GM21526 (cell line): ENCODE data around the gene MAU2.
A peak's percentile ranks its signal among the peaks of the same experiment; 100 is the strongest.

Experiments used
- ATAC-seq: cut with Tn5 transposase; IDR thresholded peaks from one replicate; pipeline ENCODE4 v1.9.1; 2021; ENCODE audit warnings: moderate library complexity; ENCODE audit not compliant: unreplicated experiment, low FRiP score

Gene MAU2, protein sequence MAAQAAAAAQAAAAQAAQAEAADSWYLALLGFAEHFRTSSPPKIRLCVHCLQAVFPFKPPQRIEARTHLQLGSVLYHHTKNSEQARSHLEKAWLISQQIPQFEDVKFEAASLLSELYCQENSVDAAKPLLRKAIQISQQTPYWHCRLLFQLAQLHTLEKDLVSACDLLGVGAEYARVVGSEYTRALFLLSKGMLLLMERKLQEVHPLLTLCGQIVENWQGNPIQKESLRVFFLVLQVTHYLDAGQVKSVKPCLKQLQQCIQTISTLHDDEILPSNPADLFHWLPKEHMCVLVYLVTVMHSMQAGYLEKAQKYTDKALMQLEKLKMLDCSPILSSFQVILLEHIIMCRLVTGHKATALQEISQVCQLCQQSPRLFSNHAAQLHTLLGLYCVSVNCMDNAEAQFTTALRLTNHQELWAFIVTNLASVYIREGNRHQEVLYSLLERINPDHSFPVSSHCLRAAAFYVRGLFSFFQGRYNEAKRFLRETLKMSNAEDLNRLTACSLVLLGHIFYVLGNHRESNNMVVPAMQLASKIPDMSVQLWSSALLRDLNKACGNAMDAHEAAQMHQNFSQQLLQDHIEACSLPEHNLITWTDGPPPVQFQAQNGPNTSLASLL

GRCh38 chr19:19320361-19321140 lies at the start of gene MAU2, which contains the start of gene SUGP1:
MAU2 (plus strand) TSS chr19:19320829; CDS start chr19:19320860, 31 bp downstream.
SUGP1 (minus strand) TSS chr19:19320509; CDS start chr19:19320496, 13 bp downstream.
- peak; percentile 71 for ATAC-seq

DNA sequence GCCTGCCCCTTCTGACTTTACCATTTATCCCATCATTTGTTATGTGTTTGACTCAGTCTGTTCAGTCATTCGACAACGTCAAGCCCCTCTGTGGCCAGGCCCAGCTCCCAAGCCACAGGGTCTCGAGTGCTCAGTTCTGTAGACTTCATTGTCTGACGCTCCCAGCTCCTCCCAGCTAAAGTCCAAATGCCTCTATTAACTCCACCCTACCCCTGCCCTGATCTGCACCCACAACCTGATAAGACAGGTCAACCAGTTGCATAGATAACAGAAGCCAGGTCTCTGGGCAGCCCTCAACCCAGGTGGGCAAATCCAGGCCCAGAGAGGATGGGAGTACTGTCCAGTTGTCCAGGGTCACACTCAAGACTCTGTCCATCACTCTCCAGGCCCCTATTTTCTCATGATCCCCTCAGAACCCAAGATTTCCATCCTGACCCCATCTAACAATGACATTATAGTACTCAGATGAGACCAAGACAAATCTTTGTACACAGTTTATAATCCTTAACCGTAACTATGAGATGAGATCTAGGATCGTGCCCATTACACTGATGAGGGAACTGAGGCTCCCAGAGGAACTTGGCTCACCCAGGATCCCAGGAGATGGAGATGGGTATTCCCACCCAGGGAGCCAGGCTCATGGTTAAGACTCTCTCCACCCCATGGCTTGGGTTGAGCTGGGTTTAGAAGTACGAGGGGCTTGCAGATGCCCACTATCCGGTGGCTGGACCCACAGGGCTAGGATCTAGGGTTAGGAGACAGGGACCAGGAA lies 48.6 kb upstream of the MAU2 start:
- no peak for ATAC-seq

- no peak for ATAC-seq
Measured at GRCh38 chr19:19274146-19274545, 46.5 kb upstream of the MAU2 start.

- ATAC-seq: no peak
Measured at GRCh38 chr19:19274716-19275565, 45.7 kb upstream of the MAU2 start.

- ATAC-seq: no peak
Measured at GRCh38 chr19:19276386-19276785, 44.2 kb upstream of the MAU2 start.

DNA sequence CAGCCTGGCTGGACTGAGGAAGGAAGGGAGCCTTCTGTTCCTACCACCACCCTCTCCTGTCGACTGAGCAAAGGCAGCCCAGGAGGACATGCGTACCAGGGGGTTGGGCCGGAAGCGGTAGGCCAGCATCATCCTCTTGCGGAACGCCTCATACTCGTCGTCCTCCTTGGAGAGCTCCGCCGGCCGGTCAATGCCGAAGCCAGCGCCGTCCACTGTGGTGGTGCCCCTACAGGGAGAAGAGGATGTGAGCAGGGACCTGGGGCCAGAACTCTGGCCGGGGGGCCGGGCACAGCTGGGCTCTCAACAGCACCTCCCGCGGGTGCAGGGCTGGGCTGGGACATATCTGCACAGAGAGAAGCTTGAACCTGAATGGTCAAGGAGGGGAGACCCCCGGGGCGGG lies 43.8 kb upstream of the MAU2 start:
- ATAC-seq: no peak

DNA sequence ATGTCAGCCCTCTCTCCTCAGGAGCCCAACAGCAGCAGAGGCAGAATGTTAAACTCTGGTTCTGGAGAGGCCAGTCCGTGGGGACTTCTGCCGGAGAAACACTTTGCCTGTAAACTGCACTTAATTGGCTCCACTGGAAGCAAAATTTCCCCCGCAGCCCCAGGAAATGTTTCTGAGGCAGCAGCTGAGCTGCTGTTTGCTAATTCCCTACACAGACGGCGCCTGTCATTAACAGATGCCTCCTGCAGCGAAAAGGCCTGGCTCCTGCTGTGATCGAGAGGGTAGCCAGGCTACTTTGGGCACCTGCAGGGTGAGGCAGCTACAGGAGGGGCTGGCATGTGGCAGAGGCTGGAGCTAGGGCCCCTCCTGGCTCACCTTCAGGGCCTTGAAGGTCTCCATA lies 42.3 kb upstream of the MAU2 start:
- ATAC-seq: no peak

DNA sequence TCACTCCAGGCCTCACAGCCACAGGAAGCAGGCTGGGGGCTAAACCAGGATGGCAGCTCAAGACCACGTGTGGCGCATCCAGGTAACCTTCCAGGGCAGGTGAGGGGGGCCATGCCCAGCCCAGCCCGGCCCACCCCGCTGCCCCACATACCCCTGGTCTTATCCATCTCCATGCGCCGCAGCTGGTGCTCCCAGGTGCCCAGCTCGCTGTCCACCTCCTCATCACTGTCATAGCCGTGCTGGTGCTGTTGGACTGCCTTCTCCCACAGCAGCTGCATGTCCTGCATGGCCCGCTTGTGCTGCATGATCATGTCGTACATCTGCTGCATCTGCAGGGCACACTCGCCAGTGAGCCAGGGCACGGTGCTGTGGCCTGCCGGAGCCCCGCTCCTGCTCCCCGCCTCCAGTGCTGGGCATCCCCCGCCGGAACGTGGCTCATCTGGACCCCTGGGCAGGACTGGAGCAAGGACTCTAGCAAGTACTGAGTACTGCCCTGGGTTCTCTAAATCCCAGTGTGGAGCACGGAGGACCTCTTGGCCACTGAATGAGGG lies 41.5 kb upstream of the MAU2 start:
- no peak for ATAC-seq

DNA sequence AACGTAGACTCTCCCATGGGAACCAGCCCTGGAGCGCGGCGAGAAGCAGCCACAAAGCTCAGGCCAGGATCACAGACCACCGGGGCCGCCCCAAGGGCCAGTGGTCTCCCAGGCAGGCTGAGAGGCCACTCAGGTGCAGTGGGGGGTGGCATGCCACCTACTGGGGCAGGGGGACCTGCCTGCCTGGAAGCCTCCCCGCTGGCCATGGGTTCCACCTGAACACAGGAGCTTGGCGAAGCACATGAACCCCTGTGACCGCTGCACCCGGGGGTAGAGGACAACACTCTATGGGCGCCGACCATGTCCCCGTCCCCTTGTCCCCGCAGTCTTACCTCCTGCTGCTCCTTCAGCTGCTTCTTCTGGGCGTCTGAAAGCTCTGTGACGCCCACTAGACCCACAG lies 40.8 kb upstream of the MAU2 start:
- ATAC-seq: no peak

- ATAC-seq: no peak
Measured at GRCh38 chr19:19280561-19280960, 40.1 kb upstream of the MAU2 start.

DNA sequence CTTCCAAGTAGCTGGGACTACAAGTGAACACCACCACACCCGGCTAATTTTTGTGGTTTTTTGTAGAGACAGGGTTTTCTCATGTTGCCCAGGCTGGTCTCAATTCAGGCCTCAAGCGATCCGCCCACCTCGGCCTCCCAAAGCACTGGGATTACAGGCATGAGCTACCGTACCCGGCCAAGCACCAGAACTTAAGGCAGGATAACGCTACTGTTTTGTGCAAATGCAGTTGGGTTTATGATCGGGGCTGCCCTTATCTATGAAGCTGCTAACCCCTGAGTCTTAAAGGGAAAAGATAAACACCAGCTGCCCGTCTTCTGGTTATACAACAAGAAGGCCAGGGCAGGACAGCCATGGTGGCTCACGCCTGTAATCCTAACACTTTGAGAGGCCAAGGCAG lies 34.9 kb upstream of the MAU2 start:
- no peak for ATAC-seq

DNA sequence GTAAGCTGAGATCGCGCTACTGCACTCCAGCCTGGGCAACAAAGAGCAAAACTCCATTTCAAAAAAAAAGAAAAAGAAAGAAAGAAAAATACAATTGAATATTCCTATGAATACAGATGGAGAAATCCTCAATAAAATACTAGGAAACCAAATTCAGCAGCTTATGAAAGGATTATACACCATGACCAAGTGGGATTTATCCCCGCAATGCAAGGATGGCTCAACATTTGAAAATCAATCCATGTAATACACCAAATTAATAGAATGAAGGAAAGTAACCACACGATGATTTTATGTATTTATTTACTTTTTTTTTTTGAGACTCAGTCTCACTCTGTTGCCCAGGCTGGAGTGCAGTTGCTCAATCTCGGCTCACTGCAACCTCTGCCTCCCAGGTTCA lies 28.0 kb upstream of the MAU2 start:
- ATAC-seq: no peak

DNA sequence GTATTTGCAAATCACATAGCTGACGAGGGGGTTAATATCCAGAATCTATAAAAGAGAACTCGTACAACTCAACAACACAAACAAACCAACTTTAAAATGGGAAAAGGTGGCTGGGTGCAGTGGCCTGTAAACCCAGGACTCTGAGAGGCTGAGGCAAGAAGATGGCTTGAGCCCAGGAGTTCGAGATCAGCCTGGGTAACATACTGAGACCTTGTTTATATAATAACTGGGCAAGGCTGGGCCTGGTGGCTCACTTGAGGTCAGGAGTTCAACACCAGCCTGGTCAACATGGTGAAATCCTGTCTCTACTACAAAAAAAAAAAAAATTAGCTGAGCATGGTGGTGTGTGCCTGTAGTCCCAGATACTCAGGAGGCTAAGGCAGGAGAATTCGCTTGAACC lies 25.7 kb upstream of the MAU2 start:
- ATAC-seq: no peak

DNA sequence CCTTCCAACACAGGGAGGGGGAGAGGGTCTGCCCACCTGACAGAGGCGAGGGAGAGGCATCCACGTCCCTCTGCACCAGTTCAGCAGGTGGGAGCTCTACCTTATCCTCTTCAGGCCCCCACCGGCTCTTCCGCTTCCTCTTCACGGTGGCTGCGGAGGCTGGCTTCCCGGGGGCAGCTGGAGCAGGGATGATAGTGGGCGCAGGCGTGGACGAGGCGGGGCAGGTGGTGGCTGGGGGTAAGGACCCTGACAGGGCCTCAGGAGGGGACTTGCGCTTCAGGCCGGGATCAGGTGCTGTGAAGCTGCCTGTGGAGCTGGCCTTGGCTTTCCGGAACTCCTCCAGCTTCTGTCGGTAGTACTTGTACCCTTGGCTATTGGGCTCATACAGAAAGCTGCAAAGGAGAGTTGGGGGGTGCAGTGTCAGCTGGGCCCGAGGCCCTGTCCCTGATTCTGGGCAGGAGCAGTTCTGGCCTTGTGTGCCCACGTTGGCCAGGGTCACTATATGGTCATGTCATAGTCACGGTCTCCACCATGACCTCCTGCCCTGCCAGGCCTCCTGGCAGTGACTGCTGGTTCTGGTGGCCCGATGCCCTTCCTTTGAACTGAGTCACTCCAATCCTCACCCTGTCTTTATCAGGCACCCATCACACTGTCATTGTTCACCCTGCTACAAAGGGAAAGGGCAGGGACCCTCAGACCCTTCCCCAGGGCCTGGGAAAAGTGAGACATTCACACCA lies 23.5 kb upstream of the MAU2 start:
- no peak for ATAC-seq

DNA sequence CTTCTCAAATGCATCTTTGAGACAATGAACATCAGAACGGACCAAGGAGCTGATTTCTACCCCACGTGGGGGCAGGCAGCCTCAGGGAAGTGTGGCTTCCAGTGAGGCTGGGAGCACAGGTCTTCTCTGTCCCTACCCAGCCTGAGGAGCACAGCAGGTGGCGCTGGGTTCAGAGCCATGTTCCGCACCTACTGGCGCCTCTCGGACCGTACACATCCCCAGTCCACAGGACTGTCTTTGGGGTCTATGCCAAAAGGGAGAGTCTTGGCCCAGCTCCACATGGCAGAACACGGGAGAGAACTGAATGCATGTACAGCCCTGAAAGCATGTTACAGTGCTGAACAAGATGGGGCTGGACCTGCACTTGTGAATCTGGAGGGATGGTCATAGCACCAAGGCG lies 22.9 kb upstream of the MAU2 start:
- no peak for ATAC-seq

- no peak for ATAC-seq
Measured at GRCh38 chr19:19300613-19301012, 20.0 kb upstream of the MAU2 start.

DNA sequence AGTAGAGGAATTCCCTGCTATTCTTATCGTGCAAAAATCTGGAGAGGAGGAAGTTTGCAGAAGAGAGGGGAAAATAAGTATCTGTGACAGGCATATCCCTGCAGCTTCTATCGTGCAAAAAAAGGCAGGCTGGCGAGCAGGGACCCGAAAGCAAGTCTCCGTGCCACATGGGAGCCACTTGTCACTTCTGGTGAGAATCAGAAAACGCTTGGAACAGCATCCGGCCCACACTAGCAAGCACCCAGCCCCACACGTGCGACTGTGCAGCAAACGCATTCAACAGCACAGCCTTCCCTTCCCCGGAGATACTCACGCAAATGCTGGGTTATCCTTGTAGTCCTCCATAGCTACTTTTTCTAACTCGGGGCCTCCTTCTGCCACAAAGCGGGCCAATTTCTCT lies 17.2 kb upstream of the MAU2 start:
- no peak for ATAC-seq

DNA sequence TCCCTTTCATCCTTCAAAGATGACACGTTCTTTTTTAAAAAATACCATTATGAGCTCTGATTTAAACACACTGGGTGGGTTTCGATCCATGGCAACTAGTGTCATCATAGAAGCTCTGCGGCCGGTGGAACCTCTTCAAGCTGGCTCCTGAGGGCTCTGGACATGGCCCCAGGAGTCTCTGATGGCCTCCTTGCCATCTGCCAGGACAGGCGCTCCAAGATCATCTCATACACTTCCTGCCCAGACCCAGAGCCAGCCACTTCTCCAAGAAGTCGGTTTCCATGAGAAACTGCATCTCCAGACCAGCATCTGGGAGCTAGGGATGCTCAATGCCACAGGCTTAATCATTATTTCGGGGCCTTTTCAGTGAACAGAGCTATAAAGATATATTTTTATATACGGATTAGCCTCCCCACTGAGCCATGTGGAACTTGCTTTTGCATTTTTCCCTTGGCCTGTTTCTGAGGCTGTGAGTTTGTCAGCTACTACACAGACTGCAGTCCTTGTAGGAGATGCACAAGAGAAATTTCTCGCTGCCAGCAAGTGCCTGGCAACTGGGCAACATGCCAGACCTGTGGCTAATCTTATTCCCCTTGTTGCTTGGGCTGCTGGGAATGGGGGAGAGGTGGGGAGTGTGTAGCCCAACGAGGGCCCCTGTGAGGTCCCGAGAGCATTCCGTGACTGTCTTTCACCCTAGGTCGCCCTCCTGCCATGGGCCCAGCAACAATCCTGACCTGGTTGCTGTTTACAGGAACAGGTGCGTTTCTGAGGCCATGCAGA lies 16.3 kb upstream of the MAU2 start:
- no peak for ATAC-seq
